Right lobe of liver (tissue), 4 donors: Measurements from ENCODE around the gene CAMKK2.

Experiments
- CTCF ChIP-seq, 4 donors: fragments of 200-600 bp in 3 of 4; fragments of 450-650 bp in 1 of 4; IDR thresholded peaks; one replicate each; pipeline versions ENCODE4 v1.5.1 to v1.8.0; 2016 to 2022; ENCODE audit warnings: antibody characterized with exemption in 4 of 4, mild to moderate bottlenecking in 2 of 4
- POLR2A ChIP-seq: fragments of 450-650 bp; IDR thresholded peaks from one replicate; pipeline ENCODE4 v1.6.1; 2017; ENCODE audit warnings: antibody characterized with exemption, mild to moderate bottlenecking
- donor health status: DM: no; HTN: no; CAD: no.
- donor health status: DM: no; HTN: no; CAD: no.
- donor health status: DM: no; HTN: yes; CAD: no.

- TF ChIP-seq POLR2A (no peak), CTCF (IDR thresholded peaks at IDR 0.05) (no peak)
Observed at GRCh38 chr12:121203482-121203881, 93.0 kb downstream of the CAMKK2 start.
